CD14-positive monocyte (primary cell): ENCODE data around the gene PDCD2. TPM values are rescaled to one million over a fixed set of nuclear protein-coding genes. Genes with fewer than 3 reads are reported as not detected.

ENCODE experiments used
- DNase-seq, 3 donors: peaks; one replicate each; pipeline ENCODE4 v3.0.0-alpha.2; 2011 to 2022
- H2AFZ ChIP-seq: 2 replicates; pipeline ENCODE4 v1.6.0; 2012; ENCODE audit warnings: mild to moderate bottlenecking, low read depth, low read length, inconsistent platforms; ENCODE audit not compliant: insufficient read depth, poor library complexity, severe bottlenecking
- H3K27ac ChIP-seq, 2 donors: 1 replicate in 1 of 2; 2 replicates in 1 of 2; pipeline ENCODE4 v1.5.1; 2012 to 2013; ENCODE audit warnings: low read length in 2 of 2, control low read depth in 1 of 2, inconsistent platforms in 1 of 2, low read depth in 1 of 2, mild to moderate bottlenecking in 1 of 2
- H3K27me3 ChIP-seq, 2 donors: one replicate each; pipeline versions ENCODE4 v1.6.0 to v1.6.1; 2011 to 2013; ENCODE audit warnings: low read length in 2 of 2; ENCODE audit not compliant: control insufficient read depth in 2 of 2, insufficient read depth in 2 of 2
- H3K36me3 ChIP-seq, 2 donors: replicated peaks in 1 of 2; 1 replicate in 1 of 2; 2 replicates in 1 of 2; pipeline versions ENCODE4 v1.5.1 to v1.6.1; 2012 to 2013; ENCODE audit warnings: low read length in 2 of 2, control low read depth in 1 of 2, inconsistent platforms in 1 of 2, mild to moderate bottlenecking in 1 of 2; ENCODE audit not compliant: insufficient read depth in 2 of 2, control insufficient read depth in 1 of 2
- H3K4me1 ChIP-seq, 2 donors: 1 replicate in 1 of 2; 2 replicates in 1 of 2; pipeline versions ENCODE4 v1.5.1 to v1.6.1; 2012 to 2013; ENCODE audit warnings: low read length in 2 of 2, control low read depth in 1 of 2, inconsistent platforms in 1 of 2, mild to moderate bottlenecking in 1 of 2, moderate library complexity in 1 of 2; ENCODE audit not compliant: insufficient read depth in 2 of 2, control insufficient read depth in 1 of 2
- H3K4me2 ChIP-seq: replicated peaks from 2 replicates; pipeline ENCODE3; 2012; ENCODE audit warnings: low read length, moderate library complexity, mild to moderate bottlenecking; ENCODE audit not compliant: poor library complexity, severe bottlenecking; ENCODE audit errors: extremely low read depth
- H3K4me3 ChIP-seq, 3 experiments: fragments of 200-600 bp in 1 of 3; sonication (generic) in 1 of 3; replicated peaks in 1 of 3; 1 replicate in 2 of 3; 2 replicates in 1 of 3; pipeline ENCODE4 v1.5.1; 2011 to 2013; ENCODE audit warnings: low read length in 3 of 3, mild to moderate bottlenecking in 3 of 3, control low read depth in 2 of 3, low read depth in 2 of 3, inconsistent platforms in 1 of 3, moderate library complexity in 1 of 3
- H3K79me2 ChIP-seq: 2 replicates; pipeline ENCODE4 v1.6.0; 2012; ENCODE audit warnings: mild to moderate bottlenecking, control low read depth, inconsistent platforms, low read length, moderate library complexity; ENCODE audit not compliant: insufficient read depth
- H3K9ac ChIP-seq: 2 replicates; pipeline ENCODE4 v1.6.0; 2017; ENCODE audit warnings: low read length, mild to moderate bottlenecking; ENCODE audit not compliant: insufficient read depth, poor library complexity, severe bottlenecking
- H3K9me3 ChIP-seq, 2 donors: replicated peaks in 1 of 2; 1 replicate in 1 of 2; 2 replicates in 1 of 2; pipeline versions ENCODE4 v1.5.1 to v1.6.1; 2012 to 2013; ENCODE audit warnings: low read length in 2 of 2, control low read depth in 1 of 2; ENCODE audit not compliant: control insufficient read depth in 1 of 2, insufficient read depth in 1 of 2
- H4K20me1 ChIP-seq: 2 replicates; pipeline ENCODE4 v1.6.0; 2012; ENCODE audit warnings: mild to moderate bottlenecking, low read length, control low read depth, moderate library complexity; ENCODE audit not compliant: insufficient read depth
- H3K27ac Mint-ChIP-seq, 7 donors: one replicate each; pipeline ENCODE4 v1.8.0; 2020; ENCODE audit warnings: mild to moderate bottlenecking in 7 of 7, mixed read lengths in 7 of 7, moderate library complexity in 6 of 7, inconsistent platforms in 2 of 7
- H3K27me3 Mint-ChIP-seq, 3 donors: one replicate each; pipeline ENCODE4 v1.8.0; 2021 to 2022; ENCODE audit warnings: low read depth in 3 of 3, mild to moderate bottlenecking in 3 of 3, mixed read lengths in 3 of 3, moderate library complexity in 3 of 3, inconsistent platforms in 1 of 3
- H3K36me3 Mint-ChIP-seq, 2 donors: one replicate each; pipeline ENCODE4 v1.8.0; 2020; ENCODE audit warnings: mixed read lengths in 2 of 2, inconsistent platforms in 1 of 2, mild to moderate bottlenecking in 1 of 2
- H3K4me1 Mint-ChIP-seq: one replicate; pipeline ENCODE4 v1.8.0; 2020; ENCODE audit warnings: mild to moderate bottlenecking, mixed read lengths
- H3K4me3 Mint-ChIP-seq, 2 donors: one replicate each; pipeline ENCODE4 v1.8.0; 2020; ENCODE audit warnings: mild to moderate bottlenecking in 2 of 2, mixed read lengths in 2 of 2, moderate library complexity in 1 of 2
- H3K9me3 Mint-ChIP-seq, 7 donors: one replicate each; pipeline ENCODE4 v1.8.0; 2020 to 2022; ENCODE audit warnings: mixed read lengths in 7 of 7, mild to moderate bottlenecking in 6 of 7, moderate library complexity in 6 of 7, inconsistent platforms in 2 of 7
- WGBS: methylation state at CpG from one replicate; pipeline ENCODE4 v1.1.5; 2013; ENCODE audit warnings: missing lambda C conversion rate; ENCODE audit not compliant: insufficient coverage; 5-methylcytosine and 5-hydroxymethylcytosine counted together
- intact Hi-C, 2 donors: fragments of 100-400 bp; cut with micrococcal nuclease; formaldehyde crosslinking; loops; one replicate each; pipeline versions ENCODE4 v1.15.0 to v1.15.1; 2023
- polyA plus RNA-seq, 3 donors: library from polyadenylated mRNA; depleted of rRNA in 1 of 3; unstranded in 2 of 3; stranded (reverse) in 1 of 3; fragments of 300-500 nt in 2 of 3; fragments of >200 nt in 1 of 3; fragmentation: Illumina TruSeq in 2 of 3; gene quantifications; 1 replicate in 2 of 3; 2 replicates in 1 of 3; pipeline ENCODE4 v1.2.3, GENCODE V29; 2012 to 2021
- TF ChIP-seq, protein P1 (sequence below): fragments of 200-600 bp; IDR thresholded peaks from one replicate; pipeline ENCODE4 v1.8.0; 2022; ENCODE audit warnings: antibody characterized with exemption, mild to moderate bottlenecking

The PDCD2 gene
- polyA plus RNA-seq, 3 donors = 35.7 to 81.0 (median 69.4) TPM

DNA sequence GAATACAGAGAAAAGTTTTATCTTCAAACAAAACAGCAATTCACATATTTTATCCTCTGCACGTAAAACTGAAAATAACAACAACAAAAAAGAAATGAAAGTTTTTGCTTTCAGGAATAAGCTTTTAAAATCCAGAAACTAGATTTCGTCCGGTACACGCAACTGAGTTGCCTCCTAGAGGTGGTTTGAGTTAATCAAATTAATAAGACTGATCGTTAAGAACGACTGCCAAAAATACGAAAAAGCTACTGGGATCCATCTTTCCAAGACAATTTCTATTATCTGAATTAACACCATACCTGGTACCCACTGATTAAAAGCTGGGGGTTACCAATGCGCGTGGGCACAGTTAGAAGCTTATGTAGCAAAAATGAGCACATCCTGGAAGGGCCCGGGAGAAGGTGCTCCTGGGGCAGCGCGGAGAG is 669 bp downstream of the PDCD2 start:
- peaks cover 18% of the 10 kb centered on the region for H3K79me2 ChIP-seq
- H3K4me2 ChIP-seq = peak overlapping the region; percentile 90
- Mint-ChIP-seq H3K27me3 (peaks cover 0 to 2% (median 2%) of the 10 kb centered on the region in 3 donors), H3K9me3 (no peaks in the 10 kb centered on the region), H3K4me3 (peak overlapping the region; percentile 85 to 92), H3K36me3 (peaks cover 37 to 40% of the 10 kb centered on the region in 2 donors), H3K27ac (peak overlapping the region; percentile 79 to 92 (median 84)), H3K4me1 (peaks cover 15% of the 10 kb centered on the region)
- peak overlapping the region; percentile 79 for H3K9ac ChIP-seq
- no peaks in the 10 kb centered on the region for H3K9me3 ChIP-seq
- H3K36me3 ChIP-seq = peaks cover 26 to 43% of the 10 kb centered on the region in 2 donors
- TF ChIP-seq, protein P1, sequence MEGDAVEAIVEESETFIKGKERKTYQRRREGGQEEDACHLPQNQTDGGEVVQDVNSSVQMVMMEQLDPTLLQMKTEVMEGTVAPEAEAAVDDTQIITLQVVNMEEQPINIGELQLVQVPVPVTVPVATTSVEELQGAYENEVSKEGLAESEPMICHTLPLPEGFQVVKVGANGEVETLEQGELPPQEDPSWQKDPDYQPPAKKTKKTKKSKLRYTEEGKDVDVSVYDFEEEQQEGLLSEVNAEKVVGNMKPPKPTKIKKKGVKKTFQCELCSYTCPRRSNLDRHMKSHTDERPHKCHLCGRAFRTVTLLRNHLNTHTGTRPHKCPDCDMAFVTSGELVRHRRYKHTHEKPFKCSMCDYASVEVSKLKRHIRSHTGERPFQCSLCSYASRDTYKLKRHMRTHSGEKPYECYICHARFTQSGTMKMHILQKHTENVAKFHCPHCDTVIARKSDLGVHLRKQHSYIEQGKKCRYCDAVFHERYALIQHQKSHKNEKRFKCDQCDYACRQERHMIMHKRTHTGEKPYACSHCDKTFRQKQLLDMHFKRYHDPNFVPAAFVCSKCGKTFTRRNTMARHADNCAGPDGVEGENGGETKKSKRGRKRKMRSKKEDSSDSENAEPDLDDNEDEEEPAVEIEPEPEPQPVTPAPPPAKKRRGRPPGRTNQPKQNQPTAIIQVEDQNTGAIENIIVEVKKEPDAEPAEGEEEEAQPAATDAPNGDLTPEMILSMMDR = no peak
- DNase-seq = no peak
- H3K4me1 ChIP-seq = peaks cover 14 to 19% of the 10 kb centered on the region in 2 donors
- H3K4me3 ChIP-seq = peak overlapping the region; percentile 56 to 88 (median 82)
- 0% methylated on average over 5 of the region's 12 CpGs for WGBS
- no peaks in the 10 kb centered on the region for H3K27me3 ChIP-seq
- H2AFZ ChIP-seq = peak overlapping the region; percentile 96
- H3K27ac ChIP-seq = peak overlapping the region; percentile 42 to 87
- intact Hi-C loops = no loop called here
- H4K20me1 ChIP-seq = no peaks in the 10 kb centered on the region

DNA sequence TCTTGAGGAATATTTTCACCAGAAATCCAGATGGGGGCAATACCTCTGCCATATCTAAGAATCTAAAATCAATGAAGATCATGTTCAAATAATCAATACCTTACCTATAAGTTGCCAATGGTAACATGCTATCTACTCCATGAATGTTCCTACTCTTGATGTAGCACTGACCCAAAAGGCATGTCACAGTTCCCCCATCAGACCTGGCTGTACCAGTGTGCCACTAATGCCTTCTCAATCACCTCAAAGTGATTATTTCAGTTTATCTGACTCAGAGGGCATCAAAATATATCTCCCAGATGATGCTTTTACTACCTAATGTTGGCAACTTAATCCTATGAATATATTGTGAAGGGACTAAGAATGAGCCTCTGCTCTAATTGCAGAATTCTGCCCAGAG is 5.5 kb downstream of the PDCD2 start:
- Histone ChIP-seq H4K20me1 (peaks cover 4% of the 10 kb centered on the region), H3K4me3 (no peak overlapping the region), H3K79me2 (peaks cover 19% of the 10 kb centered on the region), H3K27ac (no peak overlapping the region), H3K36me3 (peaks cover 65 to 91% of the 10 kb centered on the region in 2 donors), H3K9me3 (no peaks in the 10 kb centered on the region), H3K4me1 (peaks cover 7 to 8% of the 10 kb centered on the region in 2 donors), H3K9ac (no peak overlapping the region), H3K27me3 (no peaks in the 10 kb centered on the region), H2AFZ (no peak overlapping the region), H3K4me2 (no peak overlapping the region)
- TF ChIP-seq, protein P1 = no peak
- Mint-ChIP-seq H3K27ac (no peak overlapping the region), H3K36me3 (peaks cover 67 to 74% of the 10 kb centered on the region in 2 donors), H3K4me3 (no peak overlapping the region), H3K4me1 (peaks cover 7% of the 10 kb centered on the region), H3K9me3 (no peaks in the 10 kb centered on the region), H3K27me3 (no peaks in the 10 kb centered on the region)
- no peak for DNase-seq
- intact Hi-C loops = no loop called here
